NT2/D1 (cell line): ENCODE data around the gene NFIX.

Experiments used
- YY1 ChIP-seq: IDR thresholded peaks from 2 replicates; pipeline ENCODE4 v1.6.1; 2011; ENCODE audit not compliant: insufficient read length, insufficient read depth
- ZNF274 ChIP-seq: IDR thresholded peaks from 2 replicates; pipeline ENCODE4 v1.6.1; 2011; ENCODE audit warnings: mild to moderate bottlenecking, low read depth, low read length

GRCh38 chr19:13104360-13104847 lies 109.1 kb downstream of the NFIX start:
- TF ChIP-seq YY1 (no peak), ZNF274 (no peak)
